Measurements from ENCODE around the gene IL22RA2. TPM values are rescaled to one million over a fixed set of nuclear protein-coding genes. Genes with fewer than 3 reads are reported as not detected.

IL22RA2 gene
- total and polyA plus RNA-seq, 9 of the 15 experiments (the other 6 are each of a cell fraction or from before 2014, with no cell fraction given) = 0.03 TPM; not detected in 8

DNA sequence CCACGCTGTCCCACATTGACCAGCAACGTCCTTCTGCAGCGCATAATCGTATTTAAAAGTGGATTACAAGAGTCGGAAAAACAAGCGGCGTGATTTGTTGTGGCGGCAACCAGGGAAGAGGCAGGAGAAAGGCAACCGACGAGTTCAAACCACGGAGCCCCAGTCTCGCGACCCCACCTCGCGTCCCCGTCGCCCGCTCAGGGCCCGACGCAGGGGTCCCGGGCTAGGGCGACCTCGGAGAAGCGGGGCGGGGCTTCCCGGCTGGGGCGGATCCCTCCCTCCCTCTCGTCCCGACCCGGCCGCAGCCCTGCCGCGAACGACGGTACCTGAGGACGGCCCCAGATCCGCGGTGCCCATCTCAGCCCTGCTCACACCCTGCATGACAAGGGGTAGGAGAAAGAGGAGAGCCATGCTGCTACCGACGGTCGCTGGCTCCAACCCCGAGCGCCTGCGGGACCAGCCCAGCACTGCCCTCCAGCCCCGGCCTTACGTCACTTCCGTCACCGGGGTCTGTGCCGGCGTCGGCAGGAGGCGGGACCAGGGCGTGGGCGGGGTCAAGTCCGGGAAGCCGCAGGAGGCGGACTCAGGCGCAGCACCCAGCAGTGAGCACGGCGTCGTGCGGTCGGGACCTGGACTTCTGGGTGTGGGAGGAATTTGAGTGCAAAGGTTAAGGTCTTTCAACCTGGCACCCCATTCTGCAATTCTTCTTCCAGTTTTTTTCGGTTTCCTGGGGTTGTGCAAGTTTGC lies 45.6 kb upstream of the IL22RA2 start, which contains the start of gene IFNGR1 (continued):
- no peak for TF ChIP-seq DMBX1 (CRISPR knock-in tag; IDR thresholded peaks at IDR 0.05; ENCODE audit: borderline replicate concordance)
- TF ChIP-seq GMEB1 (CRISPR knock-in tag; IDR thresholded peaks at IDR 0.05) = peak; percentile 17; the same call in 1 of the 2 replicates
- no peak for TF ChIP-seq E2F3 (CRISPR knock-in tag; IDR thresholded peaks at IDR 0.05)
- TF ChIP-seq ZNF124 (CRISPR knock-in tag; IDR thresholded peaks at IDR 0.05) = no peak
- 0 out of 2 replicates have a peak, but pooled peaks have one; percentile 63 for TF ChIP-seq ZNF511 (CRISPR knock-in tag; IDR thresholded peaks at IDR 0.05)
- TF ChIP-seq NCOA1 (IDR thresholded peaks at IDR 0.05; ENCODE audit: low read depth) = 0 out of 2 replicates have a peak, but pooled peaks have one; percentile 29
- TF ChIP-seq PTTG1 (tag; IDR thresholded peaks at IDR 0.05; ENCODE audit: low read depth) = no peak
- TF ChIP-seq ZNF717 (CRISPR knock-in tag; IDR thresholded peaks at IDR 0.05) = no peak
- no peak for TF ChIP-seq ZBTB17 (CRISPR knock-in tag; IDR thresholded peaks at IDR 0.05)
- TF ChIP-seq HNRNPUL1 (IDR thresholded peaks at IDR 0.05; ENCODE audit: low read length) = no peak
- no peak for TF ChIP-seq NR1H2 (CRISPR knock-in tag; IDR thresholded peaks at IDR 0.05)
- TF ChIP-seq, protein P1, sequence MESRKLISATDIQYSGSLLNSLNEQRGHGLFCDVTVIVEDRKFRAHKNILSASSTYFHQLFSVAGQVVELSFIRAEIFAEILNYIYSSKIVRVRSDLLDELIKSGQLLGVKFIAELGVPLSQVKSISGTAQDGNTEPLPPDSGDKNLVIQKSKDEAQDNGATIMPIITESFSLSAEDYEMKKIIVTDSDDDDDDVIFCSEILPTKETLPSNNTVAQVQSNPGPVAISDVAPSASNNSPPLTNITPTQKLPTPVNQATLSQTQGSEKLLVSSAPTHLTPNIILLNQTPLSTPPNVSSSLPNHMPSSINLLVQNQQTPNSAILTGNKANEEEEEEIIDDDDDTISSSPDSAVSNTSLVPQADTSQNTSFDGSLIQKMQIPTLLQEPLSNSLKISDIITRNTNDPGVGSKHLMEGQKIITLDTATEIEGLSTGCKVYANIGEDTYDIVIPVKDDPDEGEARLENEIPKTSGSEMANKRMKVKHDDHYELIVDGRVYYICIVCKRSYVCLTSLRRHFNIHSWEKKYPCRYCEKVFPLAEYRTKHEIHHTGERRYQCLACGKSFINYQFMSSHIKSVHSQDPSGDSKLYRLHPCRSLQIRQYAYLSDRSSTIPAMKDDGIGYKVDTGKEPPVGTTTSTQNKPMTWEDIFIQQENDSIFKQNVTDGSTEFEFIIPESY (CRISPR knock-in tag; IDR thresholded peaks at IDR 0.05) = no peak; the same call in 1 of the 2 replicates
- TF ChIP-seq FOXA1 (IDR thresholded peaks at IDR 0.05; ENCODE audit: borderline replicate concordance) = no peak
- TF ChIP-seq CBFA2T3 (IDR thresholded peaks at IDR 0.05) = 0 out of 2 replicates have a peak, but pooled peaks have one; percentile 1
- TF ChIP-seq MXI1 (IDR thresholded peaks at IDR 0.05; ENCODE audit: low read depth, low read length) = no peak
- no peak for TF ChIP-seq LCOR (CRISPR knock-in tag; IDR thresholded peaks at IDR 0.05)
- peak in 1 of 2 experiments; percentile 65; a peak in 1 of 4 replicates for TF ChIP-seq HDAC1 (IDR thresholded peaks at IDR 0.05)

All from K562 (cell line).